Measurements from ENCODE around the gene PEX16. TPM values are rescaled to one million over a fixed set of nuclear protein-coding genes. Genes with fewer than 3 reads are reported as not detected.

The PEX16 gene
- total RNA-seq, 1 experiment from 2014 or later = 28.1 TPM

DNA sequence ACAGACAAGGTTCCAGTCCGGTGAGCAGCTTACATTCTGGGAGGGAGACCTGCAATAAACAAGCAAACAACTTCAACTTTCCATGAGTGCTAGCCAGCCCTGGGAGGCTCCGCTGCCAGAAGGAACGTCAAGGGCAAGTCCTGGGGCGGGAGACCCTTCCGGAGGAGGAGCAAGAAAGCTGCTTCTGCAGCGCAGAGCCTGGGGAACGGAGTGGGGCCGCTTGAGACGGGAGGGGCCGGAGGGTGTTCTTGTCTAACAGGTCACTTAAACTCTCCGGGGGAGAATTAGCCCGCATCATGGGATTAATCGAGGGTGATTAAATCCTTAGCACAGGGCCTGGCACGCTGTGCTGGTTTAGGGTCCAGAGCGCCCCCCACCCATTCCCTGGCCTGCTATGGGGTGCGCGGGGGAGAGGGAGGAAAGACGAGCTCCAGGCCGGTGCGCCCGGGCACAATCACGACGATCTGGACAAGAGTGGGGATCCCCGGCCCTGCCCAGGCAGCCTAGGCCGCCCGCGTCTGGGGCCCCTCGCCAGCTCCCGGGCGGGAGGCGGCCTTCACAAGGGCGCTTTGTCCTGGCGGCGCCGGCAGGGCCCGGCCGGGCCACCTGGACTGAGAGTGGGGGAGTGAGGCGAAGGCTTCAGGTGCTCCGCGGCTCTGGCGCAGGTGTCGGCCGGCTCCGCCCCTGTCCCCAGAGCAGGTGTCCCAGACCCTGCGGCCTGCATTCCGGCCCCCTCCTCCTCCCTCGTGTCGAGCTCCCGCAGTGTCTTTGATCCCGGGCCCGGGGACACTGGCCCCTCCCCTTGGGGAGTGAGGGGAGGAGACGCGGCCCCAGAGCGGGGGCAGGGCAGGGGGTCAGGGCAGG lies 4.1 kb upstream of the PEX16 start:
- Mint-ChIP-seq H3K4me3 (ENCODE audit: unreplicated experiment) (no peak overlapping the region), H3K27ac (ENCODE audit: low read depth, unreplicated experiment) (no peak overlapping the region), H3K36me3 (ENCODE audit: insufficient read depth, unreplicated experiment) (peaks cover 6% of the 10 kb centered on the region), H3K27me3 (ENCODE audit: insufficient read depth, unreplicated experiment) (no peaks in the 10 kb centered on the region), H3K4me1 (ENCODE audit: insufficient read depth, unreplicated experiment) (peaks cover 9% of the 10 kb centered on the region), H3K9me3 (ENCODE audit: unreplicated experiment) (no peaks in the 10 kb centered on the region)
- BruUV-seq (replicated peaks) = no TSS peak
- ChIA-PET CTCF (interaction anchor here (0.6 kb wide), 1 partner anchor 8 kb away, joined by 4 read pairs; no protein-coding TSS in a partner anchor), POLR2A (interaction anchor here (0.9 to 1.0 kb wide), 3 partner anchors 14 to 779 kb away, joined by 3 to 4 read pairs (median 3); partner anchors contain the start of genes CRY2 and ZNF408)
- intact Hi-C loops (cut with micrococcal nuclease) = no loop called here
- no peak for DNase-seq (ENCODE audit: unreplicated experiment)
- TF ChIP-seq, protein P1, sequence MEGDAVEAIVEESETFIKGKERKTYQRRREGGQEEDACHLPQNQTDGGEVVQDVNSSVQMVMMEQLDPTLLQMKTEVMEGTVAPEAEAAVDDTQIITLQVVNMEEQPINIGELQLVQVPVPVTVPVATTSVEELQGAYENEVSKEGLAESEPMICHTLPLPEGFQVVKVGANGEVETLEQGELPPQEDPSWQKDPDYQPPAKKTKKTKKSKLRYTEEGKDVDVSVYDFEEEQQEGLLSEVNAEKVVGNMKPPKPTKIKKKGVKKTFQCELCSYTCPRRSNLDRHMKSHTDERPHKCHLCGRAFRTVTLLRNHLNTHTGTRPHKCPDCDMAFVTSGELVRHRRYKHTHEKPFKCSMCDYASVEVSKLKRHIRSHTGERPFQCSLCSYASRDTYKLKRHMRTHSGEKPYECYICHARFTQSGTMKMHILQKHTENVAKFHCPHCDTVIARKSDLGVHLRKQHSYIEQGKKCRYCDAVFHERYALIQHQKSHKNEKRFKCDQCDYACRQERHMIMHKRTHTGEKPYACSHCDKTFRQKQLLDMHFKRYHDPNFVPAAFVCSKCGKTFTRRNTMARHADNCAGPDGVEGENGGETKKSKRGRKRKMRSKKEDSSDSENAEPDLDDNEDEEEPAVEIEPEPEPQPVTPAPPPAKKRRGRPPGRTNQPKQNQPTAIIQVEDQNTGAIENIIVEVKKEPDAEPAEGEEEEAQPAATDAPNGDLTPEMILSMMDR (IDR thresholded peaks at IDR 0.05; ENCODE audit: unreplicated experiment) = no peak

DNA sequence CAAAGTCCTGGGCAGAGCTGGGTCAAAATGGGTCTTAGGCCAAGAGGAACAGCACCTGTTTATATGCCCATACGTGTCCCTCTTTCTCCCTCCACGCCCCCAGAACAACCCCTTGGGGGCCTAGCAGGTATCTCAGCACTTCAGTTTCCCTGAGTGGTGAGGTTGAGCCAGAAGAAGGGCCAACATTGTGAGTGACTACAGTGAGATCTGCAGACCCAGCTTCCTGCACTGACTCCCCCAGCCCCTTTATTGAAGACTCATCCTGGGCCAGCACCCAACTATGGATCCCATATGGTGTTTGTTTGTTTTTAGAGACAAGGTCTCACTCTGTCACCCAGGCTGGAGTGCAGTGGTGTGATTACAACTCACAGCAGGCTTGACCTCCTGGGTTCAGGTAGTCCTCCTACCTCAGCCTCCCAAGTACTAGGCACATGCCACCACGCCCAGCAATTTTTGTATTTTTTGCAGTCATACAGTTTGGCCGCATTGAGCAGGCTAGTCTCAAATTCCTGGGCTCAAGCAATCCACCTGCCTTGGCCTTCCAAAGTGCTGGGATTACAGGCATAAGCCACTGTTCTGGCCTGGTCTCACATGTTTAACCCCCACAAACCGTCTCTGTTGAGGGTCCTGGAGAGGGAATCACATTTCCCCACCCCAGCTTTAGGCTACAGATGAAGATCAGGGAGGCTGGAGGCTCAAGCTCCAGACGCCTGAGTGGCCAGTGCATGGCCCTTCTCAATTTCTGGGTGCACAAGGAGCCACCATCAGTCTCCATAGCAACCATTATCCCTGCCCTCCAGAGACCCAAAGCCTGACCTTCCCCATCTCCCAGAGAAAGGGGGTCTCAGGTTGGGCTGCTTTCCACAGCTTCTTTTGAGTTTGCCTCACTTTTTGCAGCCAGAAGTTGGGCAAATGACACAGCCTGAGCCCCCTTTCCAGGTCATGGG lies 3.1 kb upstream of the PEX16 start:
- ChIA-PET POLR2A (interaction anchor here (0.9 kb wide), 1 partner anchor 15 kb away, joined by 3 read pairs; no protein-coding TSS in a partner anchor), CTCF (interaction anchor here (0.6 kb wide), 1 partner anchor 394 kb away, joined by 3 read pairs; no protein-coding TSS in a partner anchor)
- no TSS peak for BruUV-seq (replicated peaks)
- intact Hi-C loops (cut with micrococcal nuclease) = no loop called here
- Mint-ChIP-seq H3K36me3 (ENCODE audit: insufficient read depth, unreplicated experiment) (peaks cover 7% of the 10 kb centered on the region), H3K4me3 (ENCODE audit: unreplicated experiment) (no peak overlapping the region), H3K4me1 (ENCODE audit: insufficient read depth, unreplicated experiment) (peaks cover 9% of the 10 kb centered on the region), H3K27me3 (ENCODE audit: insufficient read depth, unreplicated experiment) (no peaks in the 10 kb centered on the region), H3K9me3 (ENCODE audit: unreplicated experiment) (no peaks in the 10 kb centered on the region), H3K27ac (ENCODE audit: low read depth, unreplicated experiment) (no peak overlapping the region)
- TF ChIP-seq, protein P1 (IDR thresholded peaks at IDR 0.05; ENCODE audit: unreplicated experiment) = no peak
- DNase-seq (ENCODE audit: unreplicated experiment) = no peak

DNA sequence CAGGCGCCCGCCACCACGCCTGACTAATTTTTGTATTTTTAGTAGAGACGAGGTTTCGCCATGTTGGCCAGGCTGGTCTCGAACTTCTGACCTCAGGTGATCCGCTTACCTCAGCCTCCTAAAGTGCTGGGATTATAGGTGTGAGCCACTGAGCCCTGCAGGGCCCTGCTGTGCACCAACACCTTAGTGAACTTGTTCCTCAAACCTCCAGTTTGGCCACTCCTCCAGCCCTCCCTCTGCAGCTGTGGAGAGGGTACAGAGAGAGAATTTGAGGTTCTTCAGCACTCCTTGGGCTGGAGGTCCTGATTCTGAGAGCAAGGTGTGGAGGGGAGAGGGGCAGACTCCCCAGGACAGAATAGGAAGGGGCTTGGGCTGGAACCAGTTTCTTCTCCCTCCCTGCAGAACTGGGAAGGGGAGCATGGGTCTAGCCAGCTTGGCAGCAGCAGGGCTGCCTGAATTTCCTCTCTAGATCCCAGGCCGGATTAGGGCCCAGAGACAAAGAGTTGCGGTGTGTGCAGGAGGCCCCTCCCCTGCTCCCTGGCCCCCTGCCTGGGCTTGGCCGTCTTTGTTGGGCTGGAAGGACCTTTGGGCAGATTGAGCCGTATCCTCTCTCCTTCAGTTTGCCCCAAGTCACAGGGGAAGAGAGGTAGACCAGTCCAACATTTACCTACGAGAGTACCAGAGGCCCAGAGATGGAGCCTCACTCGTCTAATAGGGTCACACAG lies 2.3 kb upstream of the PEX16 start:
- H3K36me3 Mint-ChIP-seq (ENCODE audit: insufficient read depth, unreplicated experiment) = peaks cover 11% of the 10 kb centered on the region
- H3K27ac Mint-ChIP-seq (ENCODE audit: low read depth, unreplicated experiment) = no peak overlapping the region
- peaks cover 9% of the 10 kb centered on the region for H3K4me1 Mint-ChIP-seq (ENCODE audit: insufficient read depth, unreplicated experiment)
- ChIA-PET POLR2A (no interaction called here), CTCF (no interaction called here)
- H3K9me3 Mint-ChIP-seq (ENCODE audit: unreplicated experiment) = no peaks in the 10 kb centered on the region
- TF ChIP-seq, protein P1 (IDR thresholded peaks at IDR 0.05; ENCODE audit: unreplicated experiment) = no peak
- BruUV-seq (replicated peaks) = no TSS peak
- intact Hi-C loops (cut with micrococcal nuclease) = no loop called here
- no peak for DNase-seq (ENCODE audit: unreplicated experiment)
- H3K27me3 Mint-ChIP-seq (ENCODE audit: insufficient read depth, unreplicated experiment) = no peaks in the 10 kb centered on the region
- H3K4me3 Mint-ChIP-seq (ENCODE audit: unreplicated experiment) = no peak overlapping the region

Data from MCF 10A (cell line).